ENCODE measurements around the gene MIA. TPM values are rescaled to one million over a fixed set of nuclear protein-coding genes. Genes with fewer than 3 reads are reported as not detected.

Gene MIA
- total and polyA plus RNA-seq, 9 of the 15 experiments (the other 6 are each of a cell fraction or from before 2014, with no cell fraction given) = 0.21 TPM; not detected in 8

DNA sequence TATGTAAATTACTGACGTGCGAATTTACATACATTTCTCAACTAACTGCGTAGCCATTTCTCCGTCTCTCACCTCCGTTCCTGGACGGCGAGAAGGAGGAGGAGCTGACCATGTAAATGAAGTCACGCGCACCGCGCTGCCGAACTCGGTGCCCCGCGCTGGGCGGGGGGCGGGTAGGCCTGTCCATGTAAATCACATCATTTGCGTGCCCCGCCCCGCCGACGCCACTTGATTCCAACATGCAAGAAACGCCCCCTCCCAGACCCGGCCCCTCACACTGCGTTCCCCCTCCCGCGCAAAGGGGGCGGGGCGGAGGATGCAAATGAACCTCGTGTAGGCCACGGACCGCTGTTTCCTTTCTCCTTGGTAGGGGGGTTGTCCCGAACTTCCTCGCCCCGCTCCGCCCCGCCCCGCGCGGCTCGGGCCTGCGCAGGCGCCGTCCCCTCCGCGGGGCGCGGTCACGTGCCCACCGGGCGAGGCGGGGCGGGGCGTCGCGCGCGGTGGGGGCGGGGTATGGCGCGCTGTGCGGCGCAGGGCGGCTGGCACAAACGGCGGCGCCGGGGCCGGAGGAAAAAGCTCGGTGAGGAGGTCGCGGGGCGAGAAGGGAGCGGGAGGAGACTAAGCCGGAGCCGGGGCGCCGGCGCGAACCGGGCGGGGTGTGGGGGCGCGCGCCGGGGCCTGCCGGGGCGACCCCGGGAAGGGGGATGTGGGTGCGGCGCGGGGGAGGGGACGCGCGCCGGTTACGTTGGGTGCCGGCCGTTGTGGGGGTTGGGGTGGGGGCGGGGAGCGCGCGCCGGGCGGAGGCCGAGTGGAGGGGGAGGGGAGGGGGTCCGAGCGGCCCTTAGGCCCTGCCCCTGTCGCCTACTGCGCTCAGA, 23.6 kb downstream of the MIA start, which contains the start of gene EGLN2 (continued):
- TF ChIP-seq, protein P1, sequence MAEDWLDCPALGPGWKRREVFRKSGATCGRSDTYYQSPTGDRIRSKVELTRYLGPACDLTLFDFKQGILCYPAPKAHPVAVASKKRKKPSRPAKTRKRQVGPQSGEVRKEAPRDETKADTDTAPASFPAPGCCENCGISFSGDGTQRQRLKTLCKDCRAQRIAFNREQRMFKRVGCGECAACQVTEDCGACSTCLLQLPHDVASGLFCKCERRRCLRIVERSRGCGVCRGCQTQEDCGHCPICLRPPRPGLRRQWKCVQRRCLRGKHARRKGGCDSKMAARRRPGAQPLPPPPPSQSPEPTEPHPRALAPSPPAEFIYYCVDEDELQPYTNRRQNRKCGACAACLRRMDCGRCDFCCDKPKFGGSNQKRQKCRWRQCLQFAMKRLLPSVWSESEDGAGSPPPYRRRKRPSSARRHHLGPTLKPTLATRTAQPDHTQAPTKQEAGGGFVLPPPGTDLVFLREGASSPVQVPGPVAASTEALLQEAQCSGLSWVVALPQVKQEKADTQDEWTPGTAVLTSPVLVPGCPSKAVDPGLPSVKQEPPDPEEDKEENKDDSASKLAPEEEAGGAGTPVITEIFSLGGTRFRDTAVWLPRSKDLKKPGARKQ (CRISPR knock-in tag; IDR thresholded peaks at IDR 0.05) = no peak
- TF ChIP-seq TARDBP (IDR thresholded peaks at IDR 0.05) (no peak), SNIP1 (IDR thresholded peaks at IDR 0.05; ENCODE audit: low read depth) (no peak), NRF1 (conservative IDR thresholded peaks at IDR 0.05 in 1 of 2, IDR thresholded peaks at IDR 0.05 in 1 of 2) (peak; percentile 94 to 95), MAFG (tag; conservative IDR thresholded peaks at IDR 0.05) (no peak), ZEB2 (IDR thresholded peaks at IDR 0.05) (no peak)
- TF ChIP-seq, protein P2, sequence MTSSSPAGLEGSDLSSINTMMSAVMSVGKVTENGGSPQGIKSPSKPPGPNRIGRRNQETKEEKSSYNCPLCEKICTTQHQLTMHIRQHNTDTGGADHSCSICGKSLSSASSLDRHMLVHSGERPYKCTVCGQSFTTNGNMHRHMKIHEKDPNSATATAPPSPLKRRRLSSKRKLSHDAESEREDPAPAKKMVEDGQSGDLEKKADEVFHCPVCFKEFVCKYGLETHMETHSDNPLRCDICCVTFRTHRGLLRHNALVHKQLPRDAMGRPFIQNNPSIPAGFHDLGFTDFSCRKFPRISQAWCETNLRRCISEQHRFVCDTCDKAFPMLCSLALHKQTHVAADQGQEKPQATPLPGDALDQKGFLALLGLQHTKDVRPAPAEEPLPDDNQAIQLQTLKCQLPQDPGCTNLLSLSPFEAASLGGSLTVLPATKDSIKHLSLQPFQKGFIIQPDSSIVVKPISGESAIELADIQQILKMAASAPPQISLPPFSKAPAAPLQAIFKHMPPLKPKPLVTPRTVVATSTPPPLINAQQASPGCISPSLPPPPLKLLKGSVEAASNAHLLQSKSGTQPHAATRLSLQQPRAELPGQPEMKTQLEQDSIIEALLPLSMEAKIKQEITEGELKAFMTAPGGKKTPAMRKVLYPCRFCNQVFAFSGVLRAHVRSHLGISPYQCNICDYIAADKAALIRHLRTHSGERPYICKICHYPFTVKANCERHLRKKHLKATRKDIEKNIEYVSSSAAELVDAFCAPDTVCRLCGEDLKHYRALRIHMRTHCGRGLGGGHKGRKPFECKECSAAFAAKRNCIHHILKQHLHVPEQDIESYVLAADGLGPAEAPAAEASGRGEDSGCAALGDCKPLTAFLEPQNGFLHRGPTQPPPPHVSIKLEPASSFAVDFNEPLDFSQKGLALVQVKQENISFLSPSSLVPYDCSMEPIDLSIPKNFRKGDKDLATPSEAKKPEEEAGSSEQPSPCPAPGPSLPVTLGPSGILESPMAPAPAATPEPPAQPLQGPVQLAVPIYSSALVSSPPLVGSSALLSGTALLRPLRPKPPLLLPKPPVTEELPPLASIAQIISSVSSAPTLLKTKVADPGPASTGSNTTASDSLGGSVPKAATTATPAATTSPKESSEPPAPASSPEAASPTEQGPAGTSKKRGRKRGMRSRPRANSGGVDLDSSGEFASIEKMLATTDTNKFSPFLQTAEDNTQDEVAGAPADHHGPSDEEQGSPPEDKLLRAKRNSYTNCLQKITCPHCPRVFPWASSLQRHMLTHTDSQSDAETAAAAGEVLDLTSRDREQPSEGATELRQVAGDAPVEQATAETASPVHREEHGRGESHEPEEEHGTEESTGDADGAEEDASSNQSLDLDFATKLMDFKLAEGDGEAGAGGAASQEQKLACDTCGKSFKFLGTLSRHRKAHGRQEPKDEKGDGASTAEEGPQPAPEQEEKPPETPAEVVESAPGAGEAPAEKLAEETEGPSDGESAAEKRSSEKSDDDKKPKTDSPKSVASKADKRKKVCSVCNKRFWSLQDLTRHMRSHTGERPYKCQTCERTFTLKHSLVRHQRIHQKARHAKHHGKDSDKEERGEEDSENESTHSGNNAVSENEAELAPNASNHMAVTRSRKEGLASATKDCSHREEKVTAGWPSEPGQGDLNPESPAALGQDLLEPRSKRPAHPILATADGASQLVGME (CRISPR knock-in tag; IDR thresholded peaks at IDR 0.05) = no peak
- TF ChIP-seq, protein P3, sequence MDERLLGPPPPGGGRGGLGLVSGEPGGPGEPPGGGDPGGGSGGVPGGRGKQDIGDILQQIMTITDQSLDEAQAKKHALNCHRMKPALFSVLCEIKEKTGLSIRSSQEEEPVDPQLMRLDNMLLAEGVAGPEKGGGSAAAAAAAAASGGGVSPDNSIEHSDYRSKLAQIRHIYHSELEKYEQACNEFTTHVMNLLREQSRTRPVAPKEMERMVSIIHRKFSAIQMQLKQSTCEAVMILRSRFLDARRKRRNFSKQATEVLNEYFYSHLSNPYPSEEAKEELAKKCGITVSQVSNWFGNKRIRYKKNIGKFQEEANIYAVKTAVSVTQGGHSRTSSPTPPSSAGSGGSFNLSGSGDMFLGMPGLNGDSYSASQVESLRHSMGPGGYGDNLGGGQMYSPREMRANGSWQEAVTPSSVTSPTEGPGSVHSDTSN (CRISPR knock-in tag; IDR thresholded peaks at IDR 0.05; ENCODE audit: low read depth) = no peak
- TF ChIP-seq, protein P3 (tag; conservative IDR thresholded peaks at IDR 0.05; ENCODE audit: low read depth) = peak; percentile 69
- TF ChIP-seq, protein P4, sequence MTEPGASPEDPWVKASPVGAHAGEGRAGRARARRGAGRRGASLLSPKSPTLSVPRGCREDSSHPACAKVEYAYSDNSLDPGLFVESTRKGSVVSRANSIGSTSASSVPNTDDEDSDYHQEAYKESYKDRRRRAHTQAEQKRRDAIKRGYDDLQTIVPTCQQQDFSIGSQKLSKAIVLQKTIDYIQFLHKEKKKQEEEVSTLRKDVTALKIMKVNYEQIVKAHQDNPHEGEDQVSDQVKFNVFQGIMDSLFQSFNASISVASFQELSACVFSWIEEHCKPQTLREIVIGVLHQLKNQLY (CRISPR knock-in tag; conservative IDR thresholded peaks at IDR 0.05) = no peak
- TF ChIP-seq, protein P5, sequence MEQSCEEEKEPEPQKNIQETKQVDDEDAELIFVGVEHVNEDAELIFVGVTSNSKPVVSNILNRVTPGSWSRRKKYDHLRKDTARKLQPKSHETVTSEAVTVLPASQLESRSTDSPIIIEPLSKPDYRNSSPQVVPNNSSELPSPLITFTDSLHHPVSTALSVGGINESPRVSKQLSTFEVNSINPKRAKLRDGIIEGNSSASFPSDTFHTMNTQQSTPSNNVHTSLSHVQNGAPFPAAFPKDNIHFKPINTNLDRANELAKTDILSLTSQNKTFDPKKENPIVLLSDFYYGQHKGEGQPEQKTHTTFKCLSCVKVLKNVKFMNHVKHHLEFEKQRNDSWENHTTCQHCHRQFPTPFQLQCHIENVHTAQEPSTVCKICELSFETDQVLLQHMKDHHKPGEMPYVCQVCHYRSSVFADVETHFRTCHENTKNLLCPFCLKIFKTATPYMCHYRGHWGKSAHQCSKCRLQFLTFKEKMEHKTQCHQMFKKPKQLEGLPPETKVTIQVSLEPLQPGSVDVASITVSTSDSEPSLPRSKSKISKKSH (CRISPR knock-in tag; IDR thresholded peaks at IDR 0.05) = no peak
- TF ChIP-seq, protein P6, sequence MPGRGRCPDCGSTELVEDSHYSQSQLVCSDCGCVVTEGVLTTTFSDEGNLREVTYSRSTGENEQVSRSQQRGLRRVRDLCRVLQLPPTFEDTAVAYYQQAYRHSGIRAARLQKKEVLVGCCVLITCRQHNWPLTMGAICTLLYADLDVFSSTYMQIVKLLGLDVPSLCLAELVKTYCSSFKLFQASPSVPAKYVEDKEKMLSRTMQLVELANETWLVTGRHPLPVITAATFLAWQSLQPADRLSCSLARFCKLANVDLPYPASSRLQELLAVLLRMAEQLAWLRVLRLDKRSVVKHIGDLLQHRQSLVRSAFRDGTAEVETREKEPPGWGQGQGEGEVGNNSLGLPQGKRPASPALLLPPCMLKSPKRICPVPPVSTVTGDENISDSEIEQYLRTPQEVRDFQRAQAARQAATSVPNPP (IDR thresholded peaks at IDR 0.05; ENCODE audit: borderline replicate concordance, insufficient read depth, insufficient read length) = no peak

Data from K562 (cell line).